Umbilical cord (tissue), 2 donors: ENCODE measurements around the gene RPRD1A. TPM values are rescaled to one million over a fixed set of nuclear protein-coding genes. Genes with fewer than 3 reads are reported as not detected.
A peak's percentile ranks its signal among the peaks of the same experiment; 100 is the strongest.
"Not testable (repeated sequence)": the region's sequence is repeated elsewhere in the genome, so short reads cannot be mapped to it uniquely, and the experiment has no call there.

Experiments used
- DNase-seq: peaks from one replicate; pipeline ENCODE4 v3.0.0-alpha.2; 2015; ENCODE audit warnings: low spot score
- total RNA-seq: library from RNA; depleted of rRNA; stranded (reverse); fragments of >200 nt; gene quantifications from one replicate; pipeline ENCODE4 v1.2.3, GENCODE V29; 2014; ENCODE audit warnings: low replicate concordance; ENCODE audit not compliant: insufficient read depth

RPRD1A gene, protein sequence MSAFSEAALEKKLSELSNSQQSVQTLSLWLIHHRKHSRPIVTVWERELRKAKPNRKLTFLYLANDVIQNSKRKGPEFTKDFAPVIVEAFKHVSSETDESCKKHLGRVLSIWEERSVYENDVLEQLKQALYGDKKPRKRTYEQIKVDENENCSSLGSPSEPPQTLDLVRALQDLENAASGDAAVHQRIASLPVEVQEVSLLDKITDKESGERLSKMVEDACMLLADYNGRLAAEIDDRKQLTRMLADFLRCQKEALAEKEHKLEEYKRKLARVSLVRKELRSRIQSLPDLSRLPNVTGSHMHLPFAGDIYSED
- 49.8 TPM for total RNA-seq

DNA sequence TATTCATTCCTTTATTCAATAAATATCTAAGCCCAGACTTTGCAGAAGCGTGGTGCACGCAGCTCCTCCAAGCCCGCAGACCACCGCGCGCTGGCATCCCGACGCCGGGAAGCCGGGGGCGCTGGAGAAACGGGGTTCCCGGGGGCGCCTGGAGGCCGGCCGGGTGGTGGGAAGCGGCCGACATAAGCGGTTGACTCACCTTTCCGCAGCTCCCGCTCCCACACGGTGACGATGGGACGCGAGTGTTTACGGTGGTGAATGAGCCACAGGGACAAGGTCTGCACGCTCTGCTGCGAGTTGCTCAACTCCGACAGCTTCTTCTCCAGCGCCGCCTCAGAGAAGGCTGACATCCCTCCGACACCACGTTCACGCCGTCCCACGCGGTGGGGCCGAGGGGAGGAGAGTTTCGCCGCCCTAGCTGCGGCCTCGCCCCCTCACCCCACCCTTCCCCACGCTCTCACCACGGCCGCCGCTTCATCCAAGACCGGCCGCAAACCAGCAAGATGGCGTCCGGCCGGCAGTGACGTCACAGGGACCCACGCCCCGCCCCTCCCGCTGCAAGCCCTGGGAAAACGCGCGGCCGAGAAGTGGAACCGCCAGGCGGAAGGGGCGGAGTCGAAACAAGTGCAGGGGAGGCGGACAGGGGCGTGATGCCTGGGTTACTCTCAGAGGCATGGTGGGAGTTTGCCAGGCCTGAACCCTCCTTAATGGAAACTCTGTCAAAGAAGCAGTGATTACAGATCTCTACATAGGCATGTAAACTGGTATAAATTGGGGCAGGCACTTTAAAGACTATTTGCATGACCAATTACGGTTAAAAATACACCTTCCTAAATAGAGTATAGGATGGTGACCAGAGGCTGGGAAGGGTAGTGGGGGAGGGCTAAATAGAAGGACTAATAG lies at the start of gene RPRD1A:
Gene RPRD1A (minus strand): TSS at position 505 of the 903 bp plus-strand sequence. CDS start 155 bp downstream, at position 350.
- DNase-seq, result peak; percentile 97

DNA sequence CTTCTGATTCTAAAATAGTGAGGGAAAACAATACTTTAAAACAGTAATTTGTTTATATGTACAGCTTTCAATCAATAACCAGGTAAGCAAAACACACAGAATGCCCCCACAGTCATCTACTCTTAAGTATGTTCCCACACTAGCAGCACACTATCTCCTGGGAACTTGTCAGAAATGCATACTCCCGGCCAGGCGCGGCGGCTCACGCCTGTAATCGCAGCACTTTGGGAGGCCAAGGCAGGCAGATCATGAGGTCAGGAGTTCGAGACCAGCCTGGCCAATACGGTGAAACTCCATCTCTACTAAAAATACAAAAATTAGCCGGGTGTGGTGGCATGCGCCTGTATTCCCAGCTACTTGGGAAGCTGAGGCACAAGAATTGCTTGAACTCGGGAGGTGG lies 49.4 kb upstream of the RPRD1A start:
- not testable (repeated sequence) for DNase-seq

DNA sequence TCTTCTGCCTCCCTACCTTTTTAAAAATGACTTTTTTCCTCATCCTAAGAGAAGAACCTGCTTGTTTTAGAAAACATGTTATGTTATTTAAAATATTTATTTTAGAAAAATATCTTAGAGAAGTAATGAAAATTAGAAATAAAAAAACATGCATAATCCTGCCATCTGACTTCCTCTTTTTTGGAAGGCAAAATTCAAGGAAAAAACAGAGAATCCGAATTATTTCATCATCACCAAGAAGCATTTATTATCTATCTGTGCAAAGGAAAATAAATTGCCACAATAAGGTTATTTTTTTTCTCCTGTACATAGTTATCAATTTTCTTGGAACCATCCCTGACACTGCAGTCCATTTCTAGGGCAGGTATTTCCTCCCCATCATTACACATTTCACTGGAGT lies 47.4 kb upstream of the RPRD1A start:
- DNase-seq, result no peak

DNA sequence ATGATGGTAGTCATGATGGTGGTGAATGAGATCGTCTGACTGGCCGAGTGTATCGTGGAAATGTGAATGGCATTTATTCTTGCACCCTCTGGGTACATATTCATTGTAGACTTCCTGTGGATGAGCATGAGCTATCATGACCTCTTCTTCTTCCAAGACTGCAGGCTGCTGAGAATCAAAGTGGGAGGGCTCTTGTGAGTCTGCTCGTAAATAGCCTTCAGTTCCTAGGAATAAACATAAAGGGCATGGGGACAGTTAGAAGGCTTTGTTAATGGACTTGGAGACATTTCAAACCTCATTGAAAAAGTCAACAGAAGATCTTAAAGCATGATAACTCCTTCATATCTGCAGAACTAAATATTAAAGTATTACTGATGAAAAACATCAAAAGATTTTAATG lies 46.9 kb upstream of the RPRD1A start:
- DNase-seq, result no peak

DNA sequence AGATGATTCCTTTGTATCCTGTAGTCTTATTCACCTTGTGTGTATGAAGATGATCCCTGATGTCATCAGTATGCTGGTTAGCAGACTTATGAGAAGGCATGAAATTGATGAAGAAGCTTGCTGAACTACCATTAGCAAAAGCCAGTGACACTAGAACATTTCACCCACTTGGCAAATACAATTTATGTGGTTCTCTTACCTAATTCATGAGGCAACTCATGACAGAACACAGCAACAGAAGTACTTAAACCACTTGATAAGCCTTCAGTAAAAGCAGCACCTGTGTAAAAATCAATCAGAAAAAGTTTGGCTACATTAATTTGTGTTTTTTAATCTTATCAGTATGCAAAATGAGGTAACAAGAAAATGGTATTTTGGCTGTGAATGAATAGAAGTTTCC lies 44.9 kb upstream of the RPRD1A start:
- DNase-seq, result no peak

DNA sequence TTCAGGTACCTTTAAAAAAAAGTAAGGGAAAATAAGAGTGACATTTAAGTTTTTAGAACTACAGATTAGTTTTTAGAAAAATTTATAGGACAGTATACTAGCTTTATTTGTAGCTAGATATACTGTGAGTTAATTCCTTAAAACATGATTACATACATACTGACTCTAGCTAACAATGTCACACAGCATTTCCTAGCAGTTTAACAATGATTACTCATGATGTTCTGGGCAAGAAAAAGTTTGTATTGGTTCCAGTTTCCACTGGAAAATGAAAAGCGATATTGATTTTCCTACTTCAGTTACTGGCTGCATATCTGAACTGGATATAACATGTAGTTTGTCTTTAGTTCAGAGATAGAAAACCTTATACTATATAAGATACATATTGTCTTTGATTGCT lies 42.4 kb upstream of the RPRD1A start:
- no peak for DNase-seq

DNA sequence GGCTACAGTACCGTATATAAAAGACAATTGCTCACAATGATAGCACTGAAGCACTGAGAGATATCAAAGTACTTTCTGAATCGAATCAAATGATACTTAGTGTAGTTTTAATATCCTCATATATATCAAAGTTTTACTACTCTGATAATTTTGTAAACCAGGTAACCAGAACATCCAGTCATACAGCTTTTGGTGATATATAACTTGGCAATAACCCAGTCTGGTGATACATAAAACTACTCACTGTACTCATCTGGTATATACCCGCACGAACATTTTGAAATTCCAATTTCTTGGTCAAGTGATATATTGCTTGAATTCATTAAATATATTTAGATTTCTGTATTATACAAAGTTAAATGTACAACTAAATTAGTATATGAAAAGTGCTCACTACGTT lies 41.2 kb upstream of the RPRD1A start:
- DNase-seq, result no peak

DNA sequence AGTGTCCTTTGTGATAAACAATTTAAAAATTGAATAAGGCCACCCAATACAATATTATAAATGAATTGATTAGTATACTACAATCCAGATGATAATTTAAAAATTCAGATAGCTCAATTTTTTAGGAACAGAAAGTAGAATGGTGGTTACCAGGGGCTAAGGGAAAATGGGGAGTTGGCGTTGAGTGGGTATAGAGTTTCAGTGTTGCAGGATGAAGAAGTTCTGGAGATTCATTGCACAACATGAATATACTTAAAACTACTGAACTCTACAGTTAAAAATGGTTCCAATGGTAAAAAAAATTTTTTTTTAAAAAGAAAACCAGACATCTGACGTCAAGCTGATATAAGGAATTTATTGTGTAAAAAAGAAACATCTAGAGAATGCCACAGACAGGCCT lies 40.8 kb upstream of the RPRD1A start:
- DNase-seq, result no peak

DNA sequence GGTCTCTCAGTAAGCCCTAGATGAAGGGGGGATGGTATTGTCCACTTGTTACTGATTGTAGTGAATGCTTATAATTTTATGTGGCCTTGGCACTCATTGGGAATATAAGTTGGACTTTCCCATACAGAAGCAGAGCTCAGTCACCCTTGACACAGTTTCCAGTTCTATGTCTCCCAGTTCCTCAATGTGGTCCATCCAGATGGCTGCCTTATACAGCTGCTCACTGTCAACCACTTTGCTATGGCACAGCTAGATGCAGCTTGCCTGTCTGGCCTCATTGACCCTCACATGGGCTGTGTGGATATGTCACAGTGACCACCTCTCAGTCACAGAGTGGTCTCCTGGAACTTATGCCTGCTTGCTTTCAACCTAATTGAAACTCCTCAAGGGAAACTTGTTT lies 40.1 kb upstream of the RPRD1A start:
- no peak for DNase-seq

DNA sequence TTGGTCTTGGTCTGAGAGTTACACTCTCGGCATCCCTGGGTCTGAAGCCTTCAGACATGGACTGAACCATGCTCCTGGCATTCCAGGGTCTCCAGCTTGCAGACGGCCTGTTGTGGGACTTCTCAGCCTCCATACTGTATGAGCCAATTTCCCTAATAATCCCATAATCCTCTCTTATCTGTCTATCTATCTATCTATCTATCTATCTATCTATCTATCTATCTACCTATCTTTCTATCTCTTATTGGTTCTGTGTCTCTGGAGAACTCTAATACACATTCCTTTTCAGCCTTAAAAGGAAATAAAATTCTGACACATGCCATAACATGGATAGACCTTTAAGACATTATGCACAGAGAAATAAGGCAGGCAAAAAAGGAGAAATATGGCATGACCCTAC lies 37.4 kb upstream of the RPRD1A start:
- no peak for DNase-seq

DNA sequence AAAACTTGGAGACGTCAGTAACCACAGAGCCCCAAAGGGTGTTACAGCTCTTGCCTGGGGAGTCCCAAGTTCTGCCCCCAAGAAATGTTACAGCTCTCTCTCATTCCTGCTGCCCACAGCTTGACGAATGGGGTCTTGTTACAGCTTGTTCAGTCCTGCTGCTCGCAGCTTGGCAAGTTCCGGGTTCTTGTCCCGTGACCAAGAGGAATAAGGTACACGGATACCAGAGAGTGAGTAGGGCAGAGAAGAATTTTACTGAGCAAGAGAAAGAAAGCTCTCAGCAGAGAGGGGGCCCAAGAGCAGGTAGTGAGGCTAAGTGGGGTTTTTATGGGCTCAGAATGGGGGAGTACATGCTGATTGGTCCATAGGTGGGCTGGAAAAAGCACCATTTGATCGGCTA lies 34.6 kb upstream of the RPRD1A start:
- DNase-seq, result no peak

DNA sequence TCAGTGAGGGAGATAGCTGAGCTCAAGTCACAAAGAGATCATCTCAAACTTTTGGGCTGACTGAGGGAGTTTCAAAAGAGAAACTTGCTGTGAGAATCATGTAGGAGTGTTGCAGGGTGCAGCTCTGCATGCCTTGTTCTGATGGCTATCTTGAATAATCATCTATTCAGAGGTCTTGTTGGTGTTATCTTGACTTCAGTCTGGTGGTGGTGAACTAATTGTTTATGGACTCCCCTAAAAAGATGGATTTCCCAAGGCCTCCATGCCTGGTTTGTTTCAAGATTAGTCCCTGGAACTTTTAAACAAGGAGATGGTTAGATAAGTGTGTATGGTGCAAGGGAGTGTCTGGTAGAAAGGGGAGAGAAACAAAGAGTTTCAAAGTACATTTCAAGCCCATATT lies 32.0 kb upstream of the RPRD1A start:
- DNase-seq, result peak; percentile 15

DNA sequence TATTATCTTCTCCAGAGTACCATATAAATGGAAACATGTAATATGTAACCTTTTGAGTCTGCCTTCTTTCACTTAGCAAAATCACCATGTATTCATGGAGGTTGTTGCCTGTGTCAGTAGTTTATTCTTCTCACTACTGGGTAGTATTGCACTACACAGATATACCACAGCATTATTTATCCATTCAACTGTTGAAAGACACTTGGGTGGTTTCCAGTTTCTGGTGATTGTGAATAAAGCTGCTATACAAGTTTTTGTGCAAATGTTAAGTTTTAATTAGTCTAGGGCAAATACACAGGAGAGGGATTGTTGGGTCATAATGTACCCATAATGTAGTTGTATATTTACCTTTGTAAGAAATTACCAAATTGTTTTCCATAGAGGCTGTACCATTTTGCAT lies 29.6 kb upstream of the RPRD1A start:
- no peak for DNase-seq

DNA sequence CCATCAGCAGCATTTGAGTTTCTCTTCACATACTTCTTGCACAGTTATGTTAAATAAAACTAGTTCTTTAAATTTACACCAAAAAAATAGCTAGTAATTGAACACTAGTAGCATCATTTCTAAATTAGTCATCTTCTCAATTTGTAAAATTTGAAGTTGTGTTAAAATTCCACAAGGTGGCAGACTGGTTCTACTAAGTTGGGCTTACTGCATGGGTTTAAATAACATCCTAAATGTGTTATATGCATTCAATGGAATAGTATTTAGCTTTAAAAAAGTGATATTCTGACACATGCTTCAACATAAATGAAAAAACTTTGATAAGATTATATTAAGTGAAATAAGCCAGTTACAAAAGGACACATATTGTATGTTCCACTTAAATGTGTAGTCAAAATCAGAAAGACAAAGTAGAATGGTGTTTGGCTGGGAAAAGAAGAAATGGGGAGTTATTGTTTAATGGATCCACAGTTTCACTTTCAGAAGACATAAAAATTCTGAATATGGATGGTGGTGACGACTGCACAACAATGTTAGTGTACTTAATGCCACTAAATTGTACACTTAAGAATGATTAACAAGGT lies 28.7 kb upstream of the RPRD1A start:
- DNase-seq, result peak; percentile 43

DNA sequence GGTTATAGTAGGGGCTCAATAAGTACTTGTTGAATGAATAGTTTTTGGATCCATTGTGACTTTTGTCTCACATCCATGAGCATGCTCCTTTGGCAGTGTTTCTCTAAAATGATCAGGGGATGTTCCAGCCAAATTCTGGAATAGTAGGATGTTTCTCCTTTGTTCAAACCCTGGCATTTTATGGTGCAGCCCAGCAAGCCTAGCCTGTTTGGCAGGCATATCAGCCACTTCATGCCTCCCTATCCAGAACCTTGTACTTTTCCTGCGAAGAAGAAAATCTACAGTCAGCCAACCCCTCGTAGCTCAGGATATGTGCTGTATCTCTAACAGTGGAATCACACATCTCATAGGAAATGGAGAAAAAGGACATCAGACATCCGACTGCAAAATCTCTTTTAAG lies 27.1 kb upstream of the RPRD1A start:
- DNase-seq, result no peak

DNA sequence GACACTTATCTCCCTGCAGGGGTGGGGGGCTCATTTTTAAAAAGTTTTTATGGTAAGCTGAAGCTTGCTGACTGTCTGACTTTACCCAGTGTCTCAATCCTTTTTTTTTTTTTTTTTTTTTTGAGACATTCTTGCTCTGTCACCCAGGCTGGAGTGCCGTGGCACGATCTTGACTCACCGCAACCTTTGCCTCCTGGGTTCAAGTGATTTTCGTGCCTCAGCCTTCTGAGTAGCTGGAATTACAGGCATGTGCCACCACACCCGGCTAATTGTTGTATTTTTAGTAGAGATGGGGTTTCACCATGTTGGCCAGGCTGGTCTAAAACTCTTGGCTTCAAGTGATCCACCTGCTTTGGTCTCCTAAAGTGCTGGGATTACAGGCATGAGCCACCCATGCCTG lies 24.8 kb upstream of the RPRD1A start:
- not testable (repeated sequence) for DNase-seq

DNA sequence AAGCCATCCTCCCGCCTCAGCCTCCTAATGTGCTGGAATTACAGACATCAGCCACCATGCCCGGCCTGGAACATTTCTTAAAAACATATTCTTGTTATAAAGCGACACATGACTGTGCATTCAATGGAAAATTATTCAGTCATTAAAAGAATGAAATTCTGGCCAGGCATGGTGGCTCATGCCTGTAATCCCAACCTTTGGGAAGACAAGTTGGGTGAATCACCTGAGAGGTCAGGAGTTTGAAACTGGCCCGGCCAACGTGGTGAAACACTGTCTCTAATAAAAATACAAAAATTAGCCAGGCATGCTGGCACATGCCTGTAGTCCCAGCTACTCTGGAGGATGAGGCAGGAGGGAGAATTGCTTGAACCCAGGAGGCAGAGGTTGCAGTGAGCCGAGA lies 21.6 kb upstream of the RPRD1A start:
- DNase-seq, result no peak

DNA sequence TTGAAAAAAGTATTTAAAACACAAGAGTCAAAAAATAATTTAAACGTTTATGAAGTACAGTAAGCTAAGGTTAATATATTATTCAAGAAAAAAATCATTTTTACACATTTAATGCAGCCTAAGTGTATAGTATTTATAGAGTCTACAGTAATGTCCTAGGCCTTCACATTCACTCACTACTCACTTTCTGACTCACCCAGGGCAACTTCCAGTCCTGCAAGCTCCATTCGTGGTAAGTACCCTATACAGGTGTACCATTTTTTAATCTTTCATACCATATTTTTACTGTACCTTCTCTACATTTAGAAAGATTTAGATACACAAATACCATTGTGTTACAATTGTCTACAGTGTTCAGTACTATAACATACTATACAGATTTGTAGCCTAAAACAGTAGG lies 20.9 kb upstream of the RPRD1A start:
- no peak for DNase-seq

DNA sequence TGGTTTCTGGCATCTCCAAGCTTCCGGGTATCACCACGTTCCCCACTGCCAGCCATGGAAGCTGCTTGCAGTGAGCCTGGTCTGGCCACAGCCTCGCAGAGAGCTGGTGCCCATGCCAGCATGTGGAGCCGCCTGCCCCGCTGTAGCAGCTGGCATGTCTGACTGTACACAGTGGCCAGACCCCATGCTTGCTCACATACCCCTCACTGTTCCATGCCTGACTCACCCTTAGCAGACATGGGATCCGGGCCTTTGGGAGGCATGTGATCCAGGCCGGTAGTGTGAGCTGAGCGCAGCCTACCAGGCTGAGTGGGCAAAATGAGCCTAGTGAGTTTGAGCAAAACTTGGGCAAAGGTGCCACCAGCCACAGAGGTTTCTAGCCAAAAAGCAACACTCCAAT lies 18.8 kb upstream of the RPRD1A start:
- no peak for DNase-seq

DNA sequence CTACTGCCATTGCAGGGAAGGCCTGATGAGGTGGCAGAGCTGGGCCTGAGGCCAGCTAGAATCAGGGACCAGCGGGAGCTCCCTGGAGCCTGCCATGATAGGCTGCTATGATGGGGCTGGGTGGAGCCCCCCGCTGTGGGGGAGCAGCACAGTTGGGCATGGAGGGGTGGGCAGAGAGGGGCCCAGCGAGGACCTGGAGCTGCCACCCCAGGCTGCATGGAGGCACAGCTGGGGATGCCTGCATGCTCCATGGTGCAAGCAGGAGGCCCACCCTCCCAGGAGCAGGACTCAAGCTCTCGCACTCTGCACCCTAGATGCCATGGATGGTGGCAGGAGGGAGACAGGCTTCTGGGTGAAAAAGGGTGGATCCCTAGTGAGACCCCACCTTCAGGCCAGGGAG lies 17.8 kb upstream of the RPRD1A start:
- DNase-seq, result no peak

DNA sequence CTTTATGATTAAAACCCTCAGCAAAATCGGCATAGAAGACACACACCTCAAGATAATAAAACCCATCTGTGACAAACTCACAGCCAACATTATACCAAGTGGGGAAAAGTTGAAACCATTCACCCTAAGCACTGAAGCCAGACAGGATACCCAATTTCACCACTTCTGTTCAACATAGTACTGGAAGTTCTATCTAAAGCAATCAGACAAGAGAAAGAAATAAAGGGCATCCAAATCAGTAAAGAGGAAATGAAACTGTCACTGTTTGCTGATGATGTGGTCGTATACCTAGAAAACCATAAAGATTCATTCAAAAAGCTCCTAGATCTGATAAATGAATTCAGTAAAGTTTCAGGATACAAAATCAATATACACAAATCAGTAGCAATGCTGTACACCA lies 16.4 kb upstream of the RPRD1A start:
- no peak for DNase-seq

DNA sequence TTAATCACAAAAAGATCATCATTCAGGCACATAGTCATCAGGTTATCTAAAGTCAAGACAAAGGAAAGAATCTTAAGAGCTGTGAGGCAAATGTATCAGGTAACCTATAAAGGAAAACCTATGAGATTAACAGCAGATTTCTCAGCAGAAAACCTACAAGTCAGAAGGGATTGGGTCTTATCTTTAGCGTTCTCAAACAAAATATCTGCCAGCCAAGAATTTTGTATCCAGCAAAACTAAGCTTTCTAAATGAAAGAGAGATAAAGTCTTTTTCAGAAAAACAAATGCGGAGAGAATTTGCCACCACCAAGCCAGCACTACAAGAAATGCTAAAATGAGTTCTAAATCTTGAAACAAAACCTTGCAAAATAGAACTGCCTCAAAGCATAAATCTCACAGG lies 13.8 kb upstream of the RPRD1A start:
- DNase-seq, result not testable (repeated sequence)
